GM21528 (cell line): ENCODE measurements around the gene BMP2K.

Experiments used
- ATAC-seq: cut with Tn5 transposase; IDR thresholded peaks from one replicate; pipeline ENCODE4 v1.9.1; 2021; ENCODE audit warnings: mild to moderate bottlenecking, moderate library complexity; ENCODE audit not compliant: unreplicated experiment, low FRiP score

BMP2K gene

DNA sequence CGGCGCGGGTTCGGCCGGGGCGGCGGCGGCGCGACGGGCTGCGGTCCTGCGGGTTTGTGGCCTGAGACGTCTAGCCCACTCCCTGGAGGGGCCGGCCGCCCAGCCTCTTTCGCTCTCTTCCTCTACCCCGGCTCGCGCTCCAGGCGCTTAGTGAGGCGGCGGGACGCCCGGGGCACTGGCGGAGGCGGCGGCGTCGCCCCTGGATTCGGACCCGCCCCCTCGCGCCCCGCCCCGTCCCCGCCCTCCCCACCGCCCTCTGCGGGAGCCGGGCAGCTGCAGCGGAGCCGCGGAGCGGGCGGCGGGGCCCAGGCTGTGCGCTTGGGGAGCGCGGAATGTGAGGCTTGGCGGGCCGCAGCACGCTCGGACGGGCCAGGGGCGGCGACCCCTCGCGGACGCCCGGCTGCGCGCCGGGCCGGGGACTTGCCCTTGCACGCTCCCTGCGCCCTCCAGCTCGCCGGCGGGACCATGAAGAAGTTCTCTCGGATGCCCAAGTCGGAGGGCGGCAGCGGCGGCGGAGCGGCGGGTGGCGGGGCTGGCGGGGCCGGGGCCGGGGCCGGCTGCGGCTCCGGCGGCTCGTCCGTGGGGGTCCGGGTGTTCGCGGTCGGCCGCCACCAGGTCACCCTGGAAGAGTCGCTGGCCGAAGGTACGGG, at the start of gene BMP2K:
Gene BMP2K (plus strand): TSS at position 272 of the 650 bp plus-strand sequence. CDS start 194 bp downstream, at position 466.
- ATAC-seq, result peak; percentile 73

DNA sequence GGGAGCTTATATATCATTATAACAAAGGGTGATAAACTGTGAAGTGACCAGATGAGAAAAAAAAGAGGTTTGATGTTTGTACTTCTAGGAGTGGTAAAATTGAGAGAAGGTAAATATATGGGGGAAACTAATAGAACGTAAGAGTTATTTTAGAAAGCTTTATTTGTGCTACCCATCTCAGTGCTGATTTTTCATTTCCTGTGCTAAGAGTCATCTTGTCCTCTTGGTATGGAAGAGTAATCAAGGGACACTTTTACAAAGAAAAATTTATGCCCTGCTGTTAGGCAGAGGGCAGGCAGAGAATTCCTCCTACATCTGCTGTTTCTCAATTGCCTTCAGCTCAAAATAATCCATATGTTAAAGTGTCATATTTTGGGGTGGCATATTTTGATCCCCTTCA, 49.6 kb upstream of the BMP2K start:
- no peak for ATAC-seq

DNA sequence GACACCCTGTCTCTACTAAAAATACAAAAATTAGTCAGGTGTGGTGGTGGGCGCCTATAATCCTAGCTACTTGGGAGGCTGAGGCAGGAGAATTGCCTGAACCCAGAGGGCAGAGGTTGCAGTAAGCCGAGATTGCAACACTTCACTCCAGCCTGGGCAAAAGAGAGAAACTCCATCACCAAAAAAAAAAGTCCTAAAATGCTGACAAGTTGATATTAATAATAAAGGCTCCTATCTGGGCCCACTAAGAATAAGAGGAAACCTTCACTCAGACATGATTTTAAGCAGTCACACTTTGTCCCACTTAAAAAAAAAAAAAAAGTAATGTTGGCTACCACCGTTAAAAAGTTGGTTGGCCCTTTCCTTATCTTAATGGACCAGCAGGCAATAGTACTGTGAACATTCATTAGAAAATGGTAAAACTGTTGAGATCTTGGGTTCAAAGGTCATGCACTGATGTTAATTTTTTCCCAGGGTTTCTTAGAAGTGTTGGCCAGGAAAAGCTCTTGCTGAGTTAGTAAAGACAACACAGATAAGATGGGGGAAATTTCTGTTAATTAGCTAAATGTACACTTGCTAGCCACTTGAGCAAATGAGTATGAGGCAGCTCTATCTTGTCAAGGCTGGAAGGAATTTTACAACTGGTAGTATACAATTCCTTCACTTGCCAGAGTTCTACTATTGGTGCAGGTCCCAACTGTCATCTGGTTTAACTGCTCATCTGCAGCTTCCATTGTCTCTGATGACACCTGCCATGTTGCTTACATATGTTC, 43.6 kb upstream of the BMP2K start:
- ATAC-seq, result no peak

GRCh38 chr4:78734441-78735162, 41.5 kb upstream of the BMP2K start:
- ATAC-seq, result no peak

GRCh38 chr4:78735697-78736096, 40.5 kb upstream of the BMP2K start:
- ATAC-seq, result peak; percentile 59

- no peak for ATAC-seq
These were observed 39.1 kb upstream of the BMP2K start for GRCh38 chr4:78737035-78737434.

DNA sequence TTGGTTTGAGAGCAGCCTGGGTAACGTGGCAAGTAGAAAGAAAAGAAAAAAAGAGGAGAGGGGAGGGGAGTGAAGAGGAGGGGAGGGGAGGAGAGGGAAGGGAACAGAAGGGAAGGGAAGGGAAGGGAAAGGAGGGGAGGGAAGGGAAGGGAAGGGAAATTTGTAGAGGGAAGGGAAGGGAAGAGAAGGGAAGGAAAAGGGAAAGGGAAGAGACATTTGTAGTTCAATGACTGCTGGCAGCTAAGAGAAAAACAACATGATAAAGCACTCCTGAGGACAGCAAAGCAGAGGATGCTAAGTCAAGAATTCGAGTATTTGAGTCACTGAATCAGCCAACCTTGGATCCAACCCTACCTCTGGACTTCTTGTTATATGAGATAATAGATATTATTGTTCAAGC, 38.2 kb upstream of the BMP2K start:
- no peak for ATAC-seq

GRCh38 chr4:78742300-78742699, 33.9 kb upstream of the BMP2K start:
- no peak for ATAC-seq

- no peak for ATAC-seq
These were observed 28.7 kb upstream of the BMP2K start for GRCh38 chr4:78747475-78747922.

- no peak for ATAC-seq
These were observed 27.8 kb upstream of the BMP2K start for GRCh38 chr4:78748381-78748780.

GRCh38 chr4:78749258-78749971, 26.7 kb upstream of the BMP2K start:
- peak; percentile 1 for ATAC-seq

DNA sequence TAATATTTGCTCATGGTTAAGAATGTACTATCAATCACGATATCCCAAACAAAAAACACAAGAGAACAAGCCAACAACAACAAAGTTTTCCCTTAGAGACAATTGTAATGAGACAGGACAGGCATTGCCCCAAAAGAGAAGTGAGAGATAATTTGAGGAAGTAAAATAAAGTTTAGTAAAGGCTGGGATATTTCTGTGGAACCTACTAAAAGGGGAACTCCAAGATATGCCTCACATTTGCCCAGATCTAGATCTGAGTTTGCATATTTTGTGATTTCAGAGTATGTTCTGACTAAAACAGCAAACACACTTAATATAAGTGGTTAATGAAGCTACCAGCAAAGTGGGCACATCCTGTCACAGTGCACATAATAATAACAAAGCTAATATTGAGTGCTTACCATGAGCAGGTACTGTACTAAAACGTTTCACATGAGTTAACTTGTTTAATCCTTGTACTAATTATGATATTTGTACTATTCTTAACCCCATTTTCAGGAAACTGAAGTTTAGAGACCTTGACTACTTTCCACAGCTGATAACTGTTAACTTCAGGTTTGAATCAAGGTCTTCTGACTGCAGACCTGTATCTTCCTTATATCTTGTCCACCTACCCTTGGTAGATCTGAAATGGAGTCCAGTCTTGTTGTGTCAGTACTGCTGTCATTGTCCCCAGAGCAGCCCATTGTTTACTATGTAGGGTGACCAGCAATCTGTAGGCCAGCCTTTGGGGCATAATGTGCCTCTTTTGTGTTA, 26.0 kb upstream of the BMP2K start:
- ATAC-seq, result peak; percentile 89

DNA sequence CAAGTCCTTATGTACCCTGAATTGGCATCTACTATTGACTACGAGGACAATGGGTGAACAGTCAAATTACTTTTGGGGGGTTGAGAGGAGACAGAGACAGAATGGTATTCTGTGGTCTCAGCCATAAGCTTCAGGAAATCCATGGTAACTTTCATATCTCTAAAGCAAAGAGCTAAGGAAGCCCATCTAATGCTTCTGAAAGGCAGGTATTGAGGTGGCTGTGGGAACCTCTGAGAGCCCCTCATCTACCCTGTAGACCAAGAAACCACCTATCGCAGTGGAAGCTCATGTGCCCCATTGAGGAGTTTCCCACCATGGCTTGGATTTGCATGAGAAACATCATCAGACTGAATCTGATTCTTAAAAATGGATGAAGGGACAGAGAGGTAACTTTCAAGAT, 23.1 kb upstream of the BMP2K start:
- no peak for ATAC-seq

DNA sequence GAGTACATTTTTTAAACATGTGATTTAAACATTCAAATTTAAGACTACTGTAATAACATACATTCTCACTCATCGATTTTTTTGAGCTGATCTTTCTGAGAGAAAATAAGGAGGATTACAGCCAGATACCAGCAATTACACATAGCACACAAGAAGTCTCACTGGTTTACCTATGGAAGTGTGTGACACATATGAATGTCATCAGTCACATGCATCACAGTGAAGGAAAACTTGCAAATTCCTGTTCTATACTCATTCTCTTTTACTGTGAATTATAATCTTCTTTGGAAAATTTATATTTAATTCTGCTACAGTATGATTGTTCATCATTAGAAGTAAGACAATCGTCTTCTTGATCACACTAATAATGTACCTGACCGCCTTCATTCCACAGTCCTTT, 21.3 kb upstream of the BMP2K start:
- no peak for ATAC-seq

DNA sequence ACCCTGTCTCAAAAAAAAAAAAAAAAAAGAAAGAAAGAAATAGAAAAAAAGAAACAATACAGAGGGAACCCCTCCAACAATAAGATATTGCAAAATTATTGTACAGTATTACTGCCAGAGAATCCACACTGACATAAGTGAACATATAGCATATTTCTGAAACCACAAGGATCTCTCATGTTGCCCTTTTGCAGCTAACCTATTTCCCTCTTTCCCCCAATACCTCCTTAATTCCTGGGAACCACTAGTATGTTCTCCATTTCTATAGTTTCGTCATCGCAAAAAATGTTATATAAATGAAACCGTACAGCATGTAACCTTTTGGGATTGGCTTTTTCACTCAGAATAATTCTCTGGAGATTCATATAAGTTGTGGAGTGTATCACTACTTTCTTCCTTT, 20.0 kb upstream of the BMP2K start:
- ATAC-seq, result no peak

GRCh38 chr4:78756776-78757175, 19.4 kb upstream of the BMP2K start:
- no peak for ATAC-seq

DNA sequence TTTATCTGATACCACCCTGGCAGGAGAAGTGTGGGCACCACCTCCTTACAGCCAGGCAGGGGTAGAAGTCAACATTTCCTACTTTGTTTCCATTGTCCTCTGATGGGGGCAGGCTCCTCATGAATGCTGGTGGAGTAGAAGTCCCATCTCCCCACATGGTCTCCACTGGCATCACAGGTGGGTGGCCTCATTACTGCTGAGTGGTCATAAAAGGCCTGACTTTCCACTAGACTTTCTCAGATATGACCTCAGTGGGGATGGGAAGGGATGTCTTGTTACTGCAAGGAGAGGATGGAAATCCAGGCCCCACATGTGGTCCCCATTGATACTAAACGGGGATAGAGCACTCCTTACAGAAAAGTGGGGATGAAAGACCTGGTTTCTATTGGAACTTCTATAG, 18.6 kb upstream of the BMP2K start:
- ATAC-seq, result no peak

DNA sequence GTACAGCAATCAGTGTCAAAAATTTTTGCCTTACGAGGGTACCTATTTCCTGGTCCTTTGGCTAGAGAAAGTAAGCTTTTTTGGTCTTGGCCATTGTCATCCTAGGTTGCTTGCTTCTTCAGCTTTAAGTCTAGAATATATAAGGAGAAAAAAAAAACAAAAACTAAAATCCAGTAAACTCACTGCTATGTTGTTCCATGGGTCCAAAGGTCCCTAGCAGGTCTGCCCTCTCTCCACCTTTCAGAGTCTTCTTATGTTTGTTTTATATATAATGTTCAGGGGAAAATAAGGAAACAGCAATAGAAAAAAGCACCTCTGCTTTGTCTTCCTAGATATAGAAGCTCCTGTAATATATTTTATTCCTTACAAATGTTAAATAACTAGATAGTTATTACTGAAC, 18.1 kb upstream of the BMP2K start:
- ATAC-seq, result no peak

- no peak for ATAC-seq
These were observed 13.6 kb upstream of the BMP2K start for GRCh38 chr4:78762529-78762928.

GRCh38 chr4:78763251-78763650, 12.9 kb upstream of the BMP2K start:
- no peak for ATAC-seq
